NCI-H2171 (cell line): ENCODE data around the gene ZNF524.
A peak's percentile ranks its signal among the peaks of the same experiment; 100 is the strongest.
"Not testable (repeated sequence)": the region's sequence is repeated elsewhere in the genome, so short reads cannot be mapped to it uniquely, and the experiment has no call there.

Experiments used
- DNase-seq: peaks from one replicate; lab custom pipeline; 2025; lab: John Stamatoyannopoulos, UW

Gene ZNF524

DNA sequence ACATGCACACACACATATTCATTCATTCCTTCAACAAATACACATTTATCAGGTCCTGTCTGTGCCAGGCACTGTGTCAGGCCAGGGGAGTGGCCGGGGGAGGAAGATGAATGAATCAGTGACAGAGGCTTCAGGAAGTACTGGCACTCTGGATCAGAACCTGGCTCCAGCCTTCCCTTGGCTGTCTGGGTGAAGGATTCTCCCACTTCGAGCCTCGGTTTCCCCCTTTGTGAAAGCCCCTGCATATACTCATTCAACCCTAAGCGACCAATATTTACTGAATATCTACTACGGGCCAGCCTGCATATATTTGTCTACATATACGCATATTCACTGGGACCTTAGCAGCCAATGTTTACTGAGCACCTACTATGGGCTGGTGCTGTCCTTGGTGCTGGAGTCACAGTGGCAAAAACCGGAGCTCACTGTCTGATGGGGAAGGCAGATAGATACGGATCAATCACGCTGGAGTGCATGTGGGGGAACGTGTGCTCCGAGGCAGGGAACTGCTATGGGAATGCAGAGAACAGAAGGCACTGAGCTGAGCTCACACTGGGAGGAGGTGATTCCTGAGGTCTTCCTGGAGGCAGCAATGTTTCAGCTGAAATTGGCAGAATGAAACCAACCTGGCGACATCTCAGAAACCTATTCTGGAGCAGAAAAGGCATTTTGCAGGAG is 18.8 kb upstream of the ZNF524 start:
- no peak for DNase-seq

DNA sequence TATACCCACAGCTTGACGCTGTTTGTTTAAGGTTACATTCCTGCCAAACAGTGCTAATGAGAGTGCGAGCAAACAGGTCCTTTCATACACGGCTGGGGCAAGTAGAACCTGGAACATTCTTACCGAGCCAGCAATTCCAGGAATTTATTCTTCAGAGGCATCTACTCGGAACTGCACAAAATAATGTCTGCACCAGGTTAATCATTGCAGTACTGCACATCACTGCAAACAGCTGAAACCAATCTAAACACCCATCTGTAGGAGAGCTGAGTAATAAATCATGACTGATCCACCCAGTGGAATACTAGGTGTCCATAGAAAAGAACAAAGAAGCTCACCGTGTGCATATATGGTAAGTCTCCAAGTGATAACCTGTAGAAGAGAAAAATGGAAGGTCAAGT is 18.3 kb upstream of the ZNF524 start:
- DNase-seq, result no peak

DNA sequence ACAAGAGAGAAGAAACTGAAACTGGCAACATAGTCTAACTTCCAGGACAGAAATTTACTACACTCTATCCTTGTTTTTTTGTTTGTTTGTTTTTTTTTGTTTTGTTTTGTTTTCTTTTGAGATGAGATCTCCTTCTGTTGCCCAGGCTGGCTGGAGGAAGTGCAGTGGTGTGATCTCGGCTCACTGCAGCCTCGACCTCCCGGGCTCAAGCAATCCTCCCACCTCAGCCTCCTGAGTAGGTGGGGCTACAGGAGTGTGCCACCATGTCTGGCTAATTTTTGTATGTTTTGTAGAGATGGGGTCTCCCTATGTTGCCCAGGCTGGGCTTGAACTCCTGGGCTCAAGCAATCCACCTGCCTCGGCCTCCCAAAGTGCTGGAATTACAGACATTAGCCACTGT is 17.8 kb upstream of the ZNF524 start:
- DNase-seq, result not testable (repeated sequence)

DNA sequence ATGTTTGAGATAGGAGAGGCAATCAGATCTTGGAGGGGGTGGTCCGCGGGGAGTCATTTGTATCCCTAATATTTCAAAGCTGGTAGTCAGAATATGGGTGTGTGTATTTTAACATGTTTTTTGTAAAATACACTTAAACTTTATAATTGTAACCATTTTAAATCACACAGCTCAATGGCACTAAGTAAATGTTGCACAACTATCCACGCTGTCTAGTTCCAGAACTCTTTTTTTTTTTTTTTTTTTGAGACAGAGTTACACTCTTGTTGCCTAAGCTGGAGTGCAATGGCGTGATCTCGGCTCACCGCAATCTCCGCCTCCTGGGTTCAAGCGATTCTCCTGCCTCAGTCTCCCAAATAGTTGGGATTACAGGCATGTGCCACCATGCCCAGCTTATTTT is 16.2 kb upstream of the ZNF524 start:
- DNase-seq, result not testable (repeated sequence)

DNA sequence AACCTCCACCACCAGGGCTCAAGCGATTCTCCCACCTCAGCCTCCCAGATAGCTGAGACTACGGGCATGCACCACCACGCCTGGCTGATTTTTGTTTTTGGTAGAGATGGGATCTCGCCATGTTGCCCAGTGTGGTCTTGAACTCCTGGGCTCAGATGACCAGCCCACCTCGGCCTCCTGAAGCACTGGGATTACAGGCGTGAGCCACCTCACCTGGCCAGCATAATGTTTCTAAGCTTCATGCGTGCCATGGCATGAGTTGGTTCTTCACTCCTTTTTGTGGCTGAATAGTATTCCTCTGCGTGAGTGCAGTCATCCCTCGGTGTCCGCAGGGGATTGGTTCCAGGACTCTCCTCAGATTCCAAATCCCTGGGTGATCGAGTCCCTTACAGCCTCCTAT is 15.2 kb upstream of the ZNF524 start:
- DNase-seq, result no peak

DNA sequence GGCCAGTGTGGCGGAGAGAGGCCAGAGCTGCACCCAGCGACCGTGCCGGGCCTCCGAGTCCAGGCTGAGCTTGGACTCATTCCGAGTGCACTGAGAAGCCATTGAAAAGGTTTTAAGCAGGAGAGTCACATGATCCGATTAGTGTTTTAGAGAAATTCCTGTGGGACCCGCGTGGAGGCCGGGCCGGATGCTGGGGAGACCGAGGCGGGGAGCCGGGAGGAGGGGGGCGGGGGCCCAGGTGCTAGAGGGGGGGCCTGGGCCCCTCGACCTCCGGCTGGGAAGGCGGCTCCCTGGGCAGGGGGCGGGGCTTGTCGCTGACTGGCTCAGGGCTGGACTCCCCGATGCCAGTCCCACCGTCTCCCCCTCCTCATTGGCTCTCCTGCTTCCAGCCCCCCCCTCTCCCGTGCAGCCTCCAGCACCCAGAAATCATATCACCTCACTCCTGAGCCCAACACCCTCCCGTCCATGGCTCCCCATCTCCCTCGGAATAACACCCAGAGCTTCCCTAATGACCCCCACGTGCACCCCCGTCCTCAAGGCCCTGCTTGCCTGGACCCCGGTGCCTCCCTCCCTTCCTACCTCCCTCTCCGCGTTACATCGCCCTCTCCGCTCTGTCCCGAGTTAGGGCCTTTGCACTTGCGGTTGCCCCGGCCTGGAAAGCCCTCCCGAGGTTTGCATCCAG is 14.3 kb upstream of the ZNF524 start:
- peak; percentile 98 for DNase-seq

DNA sequence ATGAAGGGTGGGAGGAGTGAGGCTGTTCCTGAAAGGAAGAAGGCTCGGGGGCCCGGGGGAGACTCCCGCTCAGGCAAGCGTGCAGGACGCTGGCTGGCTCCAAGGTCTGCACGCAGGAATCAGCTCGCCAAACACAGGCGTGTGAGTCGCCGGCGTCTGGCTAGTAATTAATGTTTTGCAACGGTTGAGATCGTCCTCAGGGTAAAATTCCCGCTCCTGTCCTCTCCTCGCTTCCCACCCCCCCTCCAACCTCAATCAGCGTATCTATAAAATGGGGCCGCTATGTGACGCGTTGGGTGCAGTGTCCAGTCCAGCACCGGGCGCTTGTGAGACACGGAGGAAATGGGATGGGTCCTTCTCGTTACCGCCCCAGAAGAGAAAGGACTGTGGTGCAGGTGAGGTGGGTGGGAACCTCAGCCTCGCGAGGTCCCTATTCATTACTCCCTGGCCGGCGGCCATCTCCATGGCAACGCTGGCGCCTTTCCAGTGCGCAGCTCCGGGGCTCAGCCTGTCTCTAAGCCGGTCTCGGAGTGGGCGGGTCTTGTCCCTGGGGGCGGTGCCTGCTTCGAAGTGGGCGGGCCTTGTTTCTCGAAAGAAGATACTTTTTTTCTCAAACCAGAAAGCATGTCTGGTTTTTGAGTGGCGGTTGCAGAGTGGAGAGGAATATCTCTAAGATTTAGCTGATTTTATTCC is 13.0 kb upstream of the ZNF524 start:
- DNase-seq, result peak; percentile 85

DNA sequence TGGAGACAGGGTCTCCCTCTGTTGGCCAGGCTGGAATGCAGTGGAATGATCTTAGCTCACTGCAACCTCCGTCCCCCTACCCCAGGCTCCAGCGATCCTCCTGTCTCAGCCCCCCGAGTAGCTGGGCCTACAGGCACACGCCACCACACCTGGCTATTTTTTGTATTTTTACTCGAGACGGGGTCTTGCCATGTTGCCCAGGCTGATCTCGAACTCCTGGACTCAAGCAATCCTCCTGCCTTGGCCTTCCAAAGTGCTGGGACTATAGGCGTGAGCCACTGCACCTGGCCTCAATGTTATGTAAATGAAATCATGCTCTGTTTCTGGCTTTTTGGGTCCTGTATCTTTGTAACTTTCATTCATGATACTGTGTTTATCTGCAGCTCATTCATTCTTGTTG is 11.3 kb upstream of the ZNF524 start:
- no peak for DNase-seq

DNA sequence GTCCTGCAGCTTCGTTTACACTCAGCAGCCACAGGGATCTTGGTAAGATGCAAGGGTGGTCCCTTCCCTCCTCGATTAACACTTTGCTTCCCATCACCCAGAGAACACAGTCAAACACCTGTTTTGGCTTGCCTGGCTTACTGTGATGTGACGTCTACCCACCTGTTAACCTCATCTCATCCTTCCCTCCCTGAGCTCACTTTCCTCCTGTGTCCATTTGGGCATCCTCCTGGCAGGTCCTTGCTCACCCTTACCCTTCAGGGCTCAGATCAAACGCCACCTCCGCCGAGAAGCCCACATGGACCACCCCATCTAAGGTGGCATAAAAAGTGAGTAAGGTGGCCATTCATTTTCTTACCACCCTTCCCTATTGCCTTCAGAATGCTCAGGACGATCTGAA is 10.0 kb upstream of the ZNF524 start:
- no peak for DNase-seq

DNA sequence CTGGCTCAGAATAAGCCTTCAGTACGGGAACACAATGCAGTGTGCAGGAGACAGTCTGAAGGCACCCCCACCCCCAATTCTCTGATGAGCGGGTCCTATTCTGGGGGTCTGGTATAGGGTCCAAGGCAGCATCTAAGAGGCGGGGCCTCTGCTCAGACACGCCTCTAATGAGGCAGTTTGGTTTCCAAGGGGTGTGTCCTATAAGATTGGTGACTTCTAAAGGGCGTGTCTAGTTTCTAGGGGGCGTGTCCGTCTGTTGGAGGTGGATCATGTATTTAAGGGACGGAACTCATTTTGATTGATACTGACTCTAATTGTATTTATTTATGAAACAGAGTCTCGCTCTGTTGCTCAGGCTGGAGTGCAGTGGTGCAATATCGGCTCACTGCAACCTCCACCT is 9.5 kb upstream of the ZNF524 start:
- no peak for DNase-seq

DNA sequence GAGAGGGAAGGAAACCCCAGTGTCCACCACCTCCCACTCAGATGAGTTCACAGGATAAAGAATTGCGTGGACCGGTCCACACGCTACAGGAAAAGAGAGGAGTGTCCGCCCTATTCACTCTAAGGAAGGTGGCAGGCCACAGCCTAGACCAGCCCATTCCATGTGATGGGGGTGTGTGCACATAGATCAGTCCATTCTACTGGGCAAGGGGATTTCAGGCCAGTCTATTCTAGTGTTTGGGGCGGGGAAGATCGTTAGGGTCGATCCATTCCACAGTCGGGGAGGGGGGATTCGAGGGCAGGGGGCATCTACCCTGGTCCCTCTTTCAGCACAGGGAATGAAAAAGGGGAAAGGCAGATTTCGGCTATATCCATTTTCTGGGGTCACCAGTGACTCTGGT is 8.5 kb upstream of the ZNF524 start:
- no peak for DNase-seq

DNA sequence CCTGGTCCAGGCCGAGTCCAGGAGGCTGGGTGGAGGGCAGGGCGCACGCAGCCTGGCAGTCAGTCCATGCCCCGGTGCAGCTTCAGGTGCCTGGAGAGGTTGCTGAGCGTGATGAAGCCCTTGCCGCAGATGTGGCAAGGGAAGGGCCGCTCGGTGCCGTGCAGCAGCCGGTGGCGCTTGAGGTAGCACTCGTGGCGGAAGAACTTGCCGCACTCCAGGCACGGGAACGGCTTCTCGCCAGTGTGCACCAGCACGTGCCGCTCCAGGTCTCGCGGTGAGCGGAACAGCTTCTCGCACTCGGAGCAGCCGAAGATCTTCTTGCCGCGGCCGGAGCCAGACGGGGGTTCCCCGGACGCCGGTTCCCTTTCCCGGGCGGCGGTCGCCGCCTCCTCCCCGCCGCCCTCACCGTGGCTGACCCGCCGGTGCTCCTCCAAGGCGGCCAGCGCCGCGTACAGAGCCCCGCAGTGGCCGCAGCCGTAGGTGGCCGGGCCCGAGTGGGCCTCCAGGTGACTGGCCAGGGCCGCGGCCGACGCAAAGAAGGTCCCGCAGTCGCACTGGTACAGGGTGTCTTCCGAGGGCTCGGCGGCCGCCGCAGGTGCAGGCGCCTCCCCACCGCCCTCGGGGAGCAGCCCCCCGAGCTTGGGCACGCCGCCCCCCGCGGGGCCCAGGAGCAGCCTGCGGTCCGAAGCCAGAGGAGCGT is 7.5 kb upstream of the ZNF524 start:
- no peak for DNase-seq

DNA sequence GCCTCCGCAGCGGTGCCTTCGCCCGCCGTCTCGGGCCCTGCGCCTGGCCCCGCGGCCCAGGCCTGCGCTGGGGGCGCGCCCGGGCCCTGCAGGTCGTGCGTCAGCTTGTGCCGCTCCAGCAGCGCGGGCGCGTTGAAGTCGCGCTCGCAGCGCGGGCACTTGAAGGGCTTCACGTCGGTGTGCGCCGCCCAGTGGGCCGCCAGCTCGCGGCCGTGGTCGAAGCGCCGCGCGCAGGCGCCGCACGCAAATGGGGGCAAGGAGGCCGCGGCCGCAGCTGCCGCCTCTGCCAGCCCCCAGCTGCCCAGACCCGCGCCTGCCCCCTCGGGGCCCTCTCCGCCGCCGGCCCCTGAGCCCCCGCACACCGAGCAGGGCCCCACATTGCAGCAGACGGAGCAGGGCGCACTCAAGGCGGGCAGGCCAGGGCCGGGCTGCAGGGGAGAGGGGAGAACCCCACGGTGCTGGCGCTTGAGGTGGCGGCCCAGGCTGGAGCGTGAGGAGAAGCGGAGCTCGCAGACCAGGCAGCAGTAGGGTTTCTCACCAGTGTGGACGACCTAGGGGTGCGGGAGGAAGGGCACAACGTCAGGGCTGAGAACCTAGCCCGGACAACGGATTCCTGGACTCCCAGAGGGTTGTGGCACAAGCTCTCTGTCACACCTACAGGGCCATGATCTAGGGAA is 6.9 kb upstream of the ZNF524 start:
- DNase-seq, result no peak

DNA sequence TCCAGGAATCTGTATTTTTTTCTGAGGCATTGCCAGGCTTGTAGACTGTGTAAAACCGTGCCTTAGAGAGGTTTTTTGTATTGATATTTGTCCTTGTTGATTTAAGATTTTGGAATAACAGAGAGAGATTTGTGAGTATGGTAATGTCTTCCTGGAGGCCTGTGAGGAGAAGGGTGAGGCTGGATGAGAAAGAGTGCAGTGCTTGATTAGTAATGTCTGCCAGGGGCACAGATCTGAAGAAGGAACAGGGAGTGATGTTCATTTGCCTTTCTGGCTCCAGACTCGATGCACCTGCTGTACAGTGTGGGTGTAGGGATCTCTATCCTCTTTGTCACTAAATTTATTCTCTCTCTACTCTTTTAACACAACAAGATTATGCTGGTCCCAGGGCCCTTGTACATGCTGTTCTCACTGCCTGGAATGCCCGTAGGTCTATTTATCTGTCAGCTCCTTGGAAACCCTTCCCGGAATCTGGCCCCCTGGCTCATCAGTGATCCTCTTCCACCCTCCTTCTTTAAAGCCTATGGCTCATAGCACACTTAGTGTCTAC is 5.0 kb upstream of the ZNF524 start:
- no peak for DNase-seq

DNA sequence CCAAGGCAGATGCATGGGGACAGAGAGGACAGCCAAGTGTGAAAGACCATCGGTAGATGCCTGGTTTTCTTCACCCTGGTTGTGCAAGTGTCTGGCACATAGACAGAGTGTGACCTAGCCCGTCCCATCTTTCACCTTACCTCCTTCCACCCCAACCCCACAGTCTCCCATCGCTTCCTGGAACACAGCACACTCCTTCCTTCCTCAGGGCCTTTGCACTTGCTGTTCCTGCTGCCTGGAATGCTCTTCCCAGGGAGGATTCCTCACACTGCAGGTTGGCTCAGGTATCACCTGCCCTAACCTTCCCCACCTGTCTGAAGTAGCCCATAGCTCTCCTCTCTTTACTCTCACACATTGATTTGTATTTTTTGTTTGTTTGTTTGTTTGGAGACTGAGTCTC is 3.8 kb upstream of the ZNF524 start:
- no peak for DNase-seq

DNA sequence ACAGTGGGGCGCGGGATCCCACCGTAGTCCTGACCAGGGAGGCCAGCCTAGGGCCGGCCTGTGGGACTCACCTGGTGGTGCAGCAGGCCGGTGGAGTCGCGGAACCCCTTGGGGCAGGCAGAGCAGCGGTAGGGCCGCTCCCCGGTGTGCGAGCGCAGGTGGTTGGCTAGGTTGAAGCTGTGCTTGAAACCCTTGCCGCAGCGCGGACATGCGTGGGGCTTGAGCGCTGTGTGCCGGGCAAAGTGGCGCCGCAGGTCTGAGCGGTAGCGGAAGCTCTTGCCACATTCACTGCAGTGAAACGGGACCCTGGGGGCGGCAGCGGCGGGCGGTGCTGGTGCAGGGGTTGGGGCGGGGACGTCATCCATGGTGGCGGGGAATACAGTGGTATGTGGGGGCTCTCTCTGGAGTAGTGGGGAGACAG is 2.6 kb upstream of the ZNF524 start:
- no peak for DNase-seq

DNA sequence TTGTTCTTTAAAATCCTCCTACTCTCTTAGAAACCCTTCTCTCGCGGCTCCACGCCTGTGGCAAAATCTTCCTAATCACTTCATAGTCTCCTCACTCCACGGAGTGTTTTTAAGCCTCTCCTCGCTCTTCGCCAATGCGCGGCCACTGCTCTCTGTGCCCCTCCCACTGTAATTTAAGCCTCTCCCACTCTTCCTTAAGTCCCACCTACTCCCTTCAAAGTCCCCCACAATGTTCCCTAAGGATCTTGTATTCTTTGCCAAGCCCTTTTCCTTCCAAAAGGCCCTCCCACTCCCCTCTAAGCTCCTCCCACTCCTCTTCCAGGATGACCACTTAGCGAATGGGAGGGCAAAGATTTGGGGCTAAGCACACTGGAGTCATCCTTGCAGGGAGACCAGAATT is 2.1 kb upstream of the ZNF524 start:
- DNase-seq, result no peak

DNA sequence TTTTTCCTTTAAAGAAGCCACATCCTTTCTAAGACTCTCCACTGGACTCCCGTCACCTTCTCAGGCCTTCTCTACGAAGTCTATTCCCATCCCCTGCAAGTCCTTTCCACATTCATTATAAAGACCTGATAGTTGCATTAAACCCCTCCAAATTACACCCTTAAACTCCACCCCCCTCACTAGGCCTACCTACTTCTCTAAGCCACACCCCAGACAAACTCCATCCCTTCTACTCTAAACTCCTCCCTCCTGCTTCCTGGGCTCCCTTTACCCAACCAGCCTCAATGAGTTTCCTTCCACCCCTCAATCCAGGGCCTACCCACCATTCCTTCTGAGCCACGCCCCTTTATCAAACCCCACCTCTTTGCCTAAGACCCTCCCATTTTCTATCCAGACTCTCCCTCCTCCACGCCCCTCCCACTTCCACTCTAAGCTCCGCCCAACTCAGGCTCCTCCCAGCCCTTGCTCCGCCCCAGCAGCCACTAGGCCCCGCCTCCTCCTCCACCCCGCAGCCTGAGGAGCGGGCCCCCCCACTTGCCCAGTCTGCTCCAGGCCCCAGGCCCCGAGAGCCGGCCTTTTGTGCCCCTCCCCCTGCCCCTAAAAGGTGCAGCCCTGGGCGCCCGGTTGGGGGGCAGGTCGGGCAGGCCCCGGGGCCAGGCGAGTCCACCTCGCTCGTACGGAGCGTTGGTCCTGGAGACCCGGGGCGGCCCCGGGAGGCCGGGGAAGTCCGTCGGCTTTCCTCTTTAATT is 1.2 kb upstream of the ZNF524 start:
- peak; percentile 81 for DNase-seq

DNA sequence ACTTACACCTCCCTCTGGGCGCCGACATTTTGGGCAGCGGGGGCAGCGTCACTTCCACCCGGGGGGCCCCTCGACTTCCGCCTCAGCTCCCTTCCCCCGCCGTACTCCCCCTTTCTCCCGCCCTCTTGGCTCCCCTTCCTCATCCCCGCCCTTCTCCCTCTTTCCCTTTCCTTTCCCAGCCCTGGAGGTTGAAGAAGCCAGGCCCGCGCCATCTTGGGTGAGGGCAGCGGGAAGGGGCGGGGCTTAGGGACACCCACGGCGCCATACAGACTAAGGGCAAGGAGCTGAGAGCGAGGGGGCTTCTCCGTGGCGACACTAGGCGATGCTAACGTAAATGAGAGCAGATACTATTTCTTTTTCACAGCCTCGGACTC is 633 bp upstream of the ZNF524 start, which contains the start of gene FIZ1:
Gene FIZ1 (minus strand): TSS at position 50 of the 374 bp plus-strand sequence. CDS start 1,652 bp downstream, outside the sequence.
- peak; percentile 99 for DNase-seq

DNA sequence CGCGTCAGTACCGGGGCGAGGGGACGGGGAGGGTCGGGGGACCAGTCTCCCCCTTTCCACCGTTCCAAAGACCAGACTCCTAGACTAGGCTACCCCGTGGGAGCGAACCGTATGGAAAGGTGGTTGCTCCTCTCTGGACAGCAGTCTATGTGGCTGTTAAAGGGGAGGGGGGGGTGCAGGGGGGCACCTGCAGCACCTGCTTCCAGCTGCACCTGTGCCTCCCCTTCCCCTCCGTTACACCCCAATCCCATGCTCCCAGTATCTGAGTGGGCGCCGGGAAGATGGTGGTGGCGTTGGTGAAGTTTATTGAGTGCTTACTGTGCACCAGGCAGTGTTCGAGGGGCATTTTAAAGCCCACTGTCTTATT is 557 bp downstream of the ZNF524 start:
- no peak for DNase-seq

DNA sequence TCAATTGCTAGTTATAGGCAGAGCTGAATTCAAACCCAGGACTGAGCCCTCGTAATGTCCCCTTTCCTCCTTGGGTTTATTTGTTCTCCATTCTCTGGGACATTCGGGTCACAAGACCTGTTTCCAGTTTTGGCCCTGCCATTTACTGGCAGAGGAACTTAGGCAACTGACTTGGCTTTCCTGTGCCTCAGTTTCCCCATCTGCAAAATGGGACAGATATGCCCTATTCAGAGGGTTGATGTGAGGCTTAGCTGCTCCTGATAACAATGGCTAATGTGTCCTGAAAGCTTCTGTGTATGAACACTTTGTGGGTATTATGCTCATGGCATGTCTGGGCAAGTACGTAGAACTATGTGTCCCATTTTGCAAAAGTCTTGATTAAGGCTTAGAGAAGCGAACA is 996 bp downstream of the ZNF524 start:
- DNase-seq, result no peak
